Measurements from ENCODE around the gene MSS51.

Gene MSS51

DNA sequence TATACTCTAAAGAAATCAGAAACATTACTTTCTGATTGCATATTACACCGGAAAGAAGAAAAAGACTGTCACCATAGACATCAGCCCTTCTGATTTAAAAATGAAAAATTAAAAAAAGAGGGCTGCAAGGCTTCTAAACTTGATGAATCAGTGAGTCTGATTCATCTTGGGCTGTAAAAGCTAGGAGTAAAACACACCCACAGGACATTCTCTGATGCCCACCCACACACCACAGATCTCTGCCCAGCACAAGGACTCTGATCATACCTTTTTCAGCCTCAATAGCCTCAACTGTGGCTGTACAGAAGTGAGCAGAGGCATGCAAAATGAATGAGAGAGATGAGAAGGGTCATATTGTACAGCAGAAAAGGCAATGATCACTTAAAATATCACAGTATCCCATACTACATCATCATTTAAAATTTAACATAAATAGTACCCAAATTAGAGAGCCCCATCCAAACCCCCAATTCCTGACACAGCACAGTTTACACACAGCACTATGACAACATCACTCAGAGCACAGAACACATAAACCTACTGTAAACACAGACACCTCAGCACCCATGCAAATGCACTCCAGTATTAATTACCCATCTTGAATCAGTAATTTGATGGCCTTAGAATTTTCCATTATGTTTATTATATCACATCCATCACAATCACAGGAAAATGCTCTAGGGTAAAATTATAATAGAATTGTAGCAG, 6.4 kb upstream of the MSS51 start:
- H3K27ac Mint-ChIP-seq = peak overlapping the region; percentile 44
- peaks cover 20 to 24% of the 10 kb centered on the region in 2 donors for H3K36me3 Mint-ChIP-seq

DNA sequence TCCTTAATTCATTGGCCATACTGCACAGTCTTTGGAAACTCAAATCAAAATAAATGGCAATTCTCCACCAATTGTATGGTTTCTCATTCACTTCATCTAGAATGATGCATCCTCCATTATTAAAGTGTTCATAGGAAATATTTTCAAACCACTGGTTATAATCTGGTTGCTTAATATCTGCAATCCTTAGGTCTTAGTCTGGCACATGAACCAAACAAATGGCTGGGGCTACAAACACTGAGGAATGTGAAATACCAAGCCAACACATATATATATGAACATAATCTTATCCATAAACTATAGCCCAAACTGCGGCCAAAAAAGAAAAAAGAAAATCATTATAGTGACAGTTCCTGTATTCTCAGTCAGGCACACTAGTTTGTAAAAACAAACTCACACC, 5.7 kb upstream of the MSS51 start:
- peaks cover 5 to 7% of the 10 kb centered on the region in 2 donors for H3K4me1 Mint-ChIP-seq
- H3K4me3 Mint-ChIP-seq = no peak overlapping the region
- no peaks in the 10 kb centered on the region for H3K9me3 Mint-ChIP-seq
- no peaks in the 10 kb centered on the region for H3K27me3 Mint-ChIP-seq
- DNase-seq (no peak), ATAC-seq (replicated peaks) (no peak)
- no peak overlapping the region for H3K27ac Mint-ChIP-seq
- H3K36me3 Mint-ChIP-seq = peaks cover 16 to 21% of the 10 kb centered on the region in 2 donors

More for the DNA sequence above, 6.4 kb upstream of the MSS51 start:
- DNase-seq = no peak
- Mint-ChIP-seq H3K4me1 (peaks cover 5 to 7% of the 10 kb centered on the region in 2 donors), H3K27me3 (no peaks in the 10 kb centered on the region), H3K9me3 (no peaks in the 10 kb centered on the region), H3K4me3 (no peak overlapping the region)
- no peak for ATAC-seq (replicated peaks)

DNA sequence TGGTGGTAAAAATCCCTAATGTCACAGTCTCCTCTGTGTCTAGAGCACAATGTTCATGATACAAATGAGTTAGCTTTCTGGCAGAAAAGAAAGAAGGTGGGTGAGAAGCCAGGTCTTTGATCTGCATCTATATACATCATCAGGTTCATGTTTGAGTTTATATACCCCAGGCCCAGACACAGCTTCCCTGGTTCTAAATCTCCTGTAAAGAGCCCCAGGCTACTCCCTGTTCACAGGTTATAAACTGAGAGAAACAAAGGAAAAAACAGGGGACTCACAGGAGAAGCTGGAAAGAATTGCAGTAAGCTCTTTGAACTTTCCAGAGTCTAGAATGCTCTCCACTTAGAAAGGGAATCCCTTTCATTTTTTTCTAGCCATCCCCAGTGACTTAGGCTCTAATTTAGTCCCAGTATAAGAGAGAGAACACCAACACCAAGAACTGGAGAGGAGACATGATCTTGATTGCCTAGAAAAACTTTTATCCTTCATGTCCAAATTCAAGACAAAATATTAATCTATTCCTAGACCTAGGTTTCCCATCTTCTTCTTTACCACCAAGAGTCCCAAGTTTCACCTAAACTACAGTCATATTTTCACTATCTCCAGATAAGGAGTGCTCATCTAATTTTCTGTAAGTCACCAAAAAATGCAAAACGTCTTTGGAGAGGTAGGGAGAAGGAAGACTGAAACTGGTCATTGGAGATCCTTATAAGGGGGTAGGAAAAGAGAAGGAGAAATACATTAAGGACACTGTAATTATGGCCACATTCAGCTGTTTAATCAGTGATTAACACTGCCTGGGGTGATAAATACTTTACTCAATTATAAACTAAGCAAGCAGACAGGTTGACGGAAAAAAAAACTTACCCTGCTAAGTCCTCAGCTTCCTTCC, 469 bp downstream of the MSS51 start:
- H3K4me3 Mint-ChIP-seq = no peak overlapping the region
- no peak overlapping the region for H3K27ac Mint-ChIP-seq
- H3K27me3 Mint-ChIP-seq = no peaks in the 10 kb centered on the region
- DNase-seq (no peak), ATAC-seq (replicated peaks) (no peak)
- no peaks in the 10 kb centered on the region for H3K9me3 Mint-ChIP-seq
- no peaks in the 10 kb centered on the region for H3K4me1 Mint-ChIP-seq
- peaks cover 17 to 33% of the 10 kb centered on the region in 2 donors for H3K36me3 Mint-ChIP-seq

DNA sequence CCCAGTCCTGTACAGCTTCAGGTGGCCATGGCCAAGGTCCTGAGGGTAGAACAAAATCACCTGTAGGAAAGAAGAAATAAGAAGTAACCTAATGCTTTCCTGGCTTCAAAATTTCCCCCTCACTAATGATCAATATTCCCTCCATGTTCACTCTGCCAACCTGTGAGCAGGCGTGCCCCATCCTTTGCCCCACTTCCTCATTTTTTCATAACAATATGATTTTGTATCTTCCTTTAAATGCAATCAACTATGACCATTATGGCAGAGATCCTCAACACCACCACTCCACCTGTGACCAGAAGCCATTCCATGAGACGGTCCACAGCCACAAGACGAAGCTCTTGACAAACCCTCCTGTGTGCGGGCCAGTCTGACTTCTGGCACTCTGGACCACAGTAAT, 7.0 kb downstream of the MSS51 start:
- H3K9me3 Mint-ChIP-seq = no peaks in the 10 kb centered on the region
- H3K27ac Mint-ChIP-seq = peak overlapping the region; percentile 39
- DNase-seq (no peak), ATAC-seq (replicated peaks) (peak; percentile 63 to 80)
- H3K27me3 Mint-ChIP-seq = no peaks in the 10 kb centered on the region
- H3K4me1 Mint-ChIP-seq = peaks cover 10 to 14% of the 10 kb centered on the region in 2 donors
- H3K36me3 Mint-ChIP-seq = peaks cover 50 to 63% of the 10 kb centered on the region in 2 donors
- H3K4me3 Mint-ChIP-seq = no peak overlapping the region

DNA sequence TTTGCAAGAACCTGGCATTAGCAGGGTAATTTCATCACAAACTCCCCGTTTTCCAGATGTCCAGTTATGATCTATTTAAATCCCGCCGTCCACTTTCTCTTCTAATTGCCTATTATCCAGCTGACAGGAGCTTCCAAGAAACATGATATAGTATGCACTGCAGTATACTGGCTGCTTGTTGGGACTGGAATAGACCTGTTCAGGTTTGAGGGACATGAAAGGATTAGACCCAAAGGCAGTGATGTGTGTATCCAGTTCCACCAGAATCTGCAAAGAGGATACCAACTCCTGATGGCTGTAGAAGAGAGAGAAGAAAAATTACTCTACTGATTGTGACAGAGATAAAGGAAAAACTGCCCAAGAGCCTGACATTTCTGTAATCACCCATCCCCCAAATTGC, 8.9 kb downstream of the MSS51 start:
- H3K36me3 Mint-ChIP-seq = peaks cover 43 to 61% of the 10 kb centered on the region in 2 donors
- ATAC-seq (replicated peaks) (no peak), DNase-seq (no peak)
- H3K9me3 Mint-ChIP-seq = no peaks in the 10 kb centered on the region
- H3K27me3 Mint-ChIP-seq = no peaks in the 10 kb centered on the region
- H3K27ac Mint-ChIP-seq = no peak overlapping the region
- peaks cover 10 to 14% of the 10 kb centered on the region in 2 donors for H3K4me1 Mint-ChIP-seq
- no peak overlapping the region for H3K4me3 Mint-ChIP-seq

DNA sequence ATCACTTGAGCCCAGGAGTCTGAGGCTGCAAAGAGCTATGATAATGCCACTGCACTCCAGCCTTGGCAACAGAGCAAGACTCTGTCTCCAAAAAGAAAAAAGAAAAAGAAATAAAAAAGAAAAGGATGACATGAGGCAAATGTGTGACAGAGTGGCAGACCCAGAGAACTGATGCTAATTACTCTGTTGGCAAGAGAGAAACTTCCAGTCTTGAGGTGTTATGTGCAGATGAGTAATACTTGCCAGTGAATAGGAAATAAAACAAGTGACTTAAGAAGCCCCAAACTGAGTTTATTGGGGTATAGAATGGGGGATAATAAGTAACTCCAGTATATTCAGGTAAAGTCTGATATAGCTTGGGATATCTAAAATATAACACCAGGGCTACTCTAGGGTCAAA, 10.1 kb downstream of the MSS51 start:
- Mint-ChIP-seq H3K4me1 (peaks cover 10 to 14% of the 10 kb centered on the region in 2 donors), H3K27me3 (no peaks in the 10 kb centered on the region), H3K9me3 (no peaks in the 10 kb centered on the region), H3K27ac (no peak overlapping the region), H3K36me3 (peaks cover 43 to 61% of the 10 kb centered on the region in 2 donors), H3K4me3 (no peak overlapping the region)
- DNase-seq = no peak
- no peak for ATAC-seq (replicated peaks)

DNA sequence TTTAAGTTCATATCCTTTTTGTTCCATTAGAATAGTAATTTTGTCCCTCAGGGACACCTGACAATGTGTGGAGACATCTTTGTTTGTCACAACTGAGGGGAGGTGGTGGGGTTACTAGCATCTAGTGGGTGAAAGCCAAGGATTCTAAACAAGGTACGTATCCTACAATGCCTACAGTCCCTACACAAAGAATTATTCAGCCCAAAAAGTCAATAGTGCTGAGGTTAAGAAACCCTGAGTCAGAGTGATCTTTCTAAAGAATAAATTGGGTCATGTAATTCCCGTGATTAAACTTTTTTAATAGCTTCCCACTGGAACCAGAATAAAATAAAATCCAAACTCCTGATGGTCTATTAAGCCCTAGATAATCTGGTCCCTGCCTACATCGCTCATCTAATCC, 16.8 kb downstream of the MSS51 start:
- no peaks in the 10 kb centered on the region for H3K9me3 Mint-ChIP-seq
- DNase-seq (no peak), ATAC-seq (replicated peaks) (no peak)
- peaks cover 4 to 19% of the 10 kb centered on the region in 2 donors for H3K36me3 Mint-ChIP-seq
- H3K27ac Mint-ChIP-seq = no peak overlapping the region
- H3K27me3 Mint-ChIP-seq = no peaks in the 10 kb centered on the region
- H3K4me3 Mint-ChIP-seq = no peak overlapping the region
- peaks cover 10 to 28% of the 10 kb centered on the region in 2 donors for H3K4me1 Mint-ChIP-seq

DNA sequence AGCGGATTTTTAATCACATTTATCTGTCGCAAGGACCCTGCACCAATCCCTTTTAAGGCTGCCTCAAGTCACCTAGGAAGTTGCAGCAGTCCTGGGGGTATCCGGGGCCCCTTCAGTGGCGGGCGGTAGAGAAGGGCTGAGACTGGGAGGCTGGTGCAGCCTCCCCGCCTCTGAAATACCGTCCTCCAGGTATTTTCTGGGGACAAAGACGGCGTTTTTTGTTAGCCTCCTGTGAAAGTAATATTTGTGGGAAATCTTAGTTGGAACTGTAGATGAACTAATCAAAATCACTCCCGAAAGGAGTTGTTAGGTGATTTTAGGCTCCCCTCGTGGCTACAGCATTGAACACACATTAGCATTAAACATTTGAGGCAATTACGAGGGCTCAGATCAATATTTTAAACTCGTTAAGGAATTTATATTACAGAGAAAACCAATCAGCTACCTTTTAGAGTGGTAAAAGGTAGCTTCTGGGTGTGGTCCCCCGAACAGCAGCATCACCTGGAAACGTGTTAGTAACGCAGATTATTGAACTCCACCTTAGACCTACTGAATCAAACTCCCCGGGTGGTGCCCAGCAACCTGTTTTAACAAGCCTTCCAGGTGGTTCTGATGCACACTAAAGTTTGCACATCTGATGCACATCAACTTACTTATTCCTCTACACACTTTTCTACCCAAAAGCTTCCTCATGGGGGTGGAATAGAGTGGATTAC, 19.0 kb downstream of the MSS51 start:
- peak overlapping the region; percentile 97 to 98 for H3K4me3 Mint-ChIP-seq
- ATAC-seq (replicated peaks) = peak in 1 of 2 donors; percentile 42
- H3K36me3 Mint-ChIP-seq = peaks cover 11 to 34% of the 10 kb centered on the region in 2 donors
- H3K27me3 Mint-ChIP-seq = no peaks in the 10 kb centered on the region
- H3K4me1 Mint-ChIP-seq = peaks cover 19 to 50% of the 10 kb centered on the region in 2 donors
- no peak for DNase-seq
- H3K27ac Mint-ChIP-seq = peak overlapping the region; percentile 99
- no peaks in the 10 kb centered on the region for H3K9me3 Mint-ChIP-seq

DNA sequence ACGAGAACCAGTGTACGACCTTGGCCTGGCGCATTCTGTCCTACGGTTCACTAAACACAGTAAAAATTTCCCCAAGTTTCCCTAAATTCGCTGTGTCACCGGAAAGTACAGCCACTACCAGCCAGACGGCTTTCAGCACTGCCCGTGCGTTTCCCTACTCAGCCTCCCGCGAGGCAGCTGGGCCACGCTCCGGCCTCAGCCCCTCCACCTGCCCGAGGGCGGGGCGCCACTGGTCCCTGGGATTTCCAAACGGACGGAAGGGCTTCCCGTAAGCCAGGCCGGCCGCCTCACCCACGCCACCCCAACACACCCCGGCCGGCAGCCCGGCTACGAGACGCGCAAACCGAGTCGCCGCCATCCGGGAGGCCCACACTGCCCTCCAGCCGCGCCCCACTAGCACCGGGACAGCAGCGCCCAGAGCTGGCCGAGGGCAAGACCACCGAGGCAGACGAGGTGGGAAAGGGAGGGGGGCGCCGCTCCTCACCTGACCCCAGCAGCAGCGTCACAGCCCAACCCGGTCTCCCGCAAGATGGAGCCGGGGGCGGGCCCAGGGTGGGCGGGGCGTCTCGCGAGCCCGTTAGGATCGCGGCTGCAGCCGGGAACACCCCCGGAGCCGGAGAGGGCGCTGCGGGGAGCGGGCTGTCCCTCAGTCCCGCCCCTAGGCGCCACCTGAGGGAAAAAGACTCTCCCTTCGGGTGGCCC, 19.7 kb downstream of the MSS51 start, which contains the start of gene ANXA7:
TSS of gene ANXA7 (minus strand) at position 531 of the 702 bp plus-strand sequence. CDS start 13,202 bp downstream, outside the sequence.
- peaks cover 25 to 57% of the 10 kb centered on the region in 2 donors for H3K4me1 Mint-ChIP-seq

DNA sequence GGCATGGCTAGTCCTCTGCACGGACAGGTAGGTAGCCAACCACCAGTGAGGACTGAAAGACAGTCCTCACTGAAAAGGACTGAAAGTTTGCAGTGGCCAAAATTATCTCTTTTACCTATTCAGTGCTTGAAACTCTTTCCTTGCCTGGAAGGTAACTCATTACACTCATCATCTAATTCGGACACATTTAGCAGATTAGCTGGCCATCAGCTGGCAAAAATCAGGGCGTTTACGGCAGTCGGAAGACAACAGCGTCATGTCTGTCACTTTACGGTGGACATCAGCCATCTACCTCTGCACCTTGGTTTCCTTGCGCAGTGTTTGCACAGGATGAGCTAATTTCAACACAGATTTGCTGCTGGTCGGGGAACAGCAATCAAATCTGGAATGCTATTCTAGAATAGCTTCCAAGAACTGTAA, 20.2 kb downstream of the MSS51 start:
- peak overlapping the region; percentile 97 to 98 for H3K4me3 Mint-ChIP-seq
- H3K4me1 Mint-ChIP-seq = peaks cover 25 to 60% of the 10 kb centered on the region in 2 donors
- H3K36me3 Mint-ChIP-seq = peaks cover 15 to 40% of the 10 kb centered on the region in 2 donors
- peak; percentile 54 to 57 for ATAC-seq (replicated peaks)
- H3K27ac Mint-ChIP-seq = peak overlapping the region; percentile 99
- DNase-seq = no peak
- no peaks in the 10 kb centered on the region for H3K9me3 Mint-ChIP-seq
- no peaks in the 10 kb centered on the region for H3K27me3 Mint-ChIP-seq

More for the DNA sequence above, 19.7 kb downstream of the MSS51 start, which contains the start of gene ANXA7:
- no peaks in the 10 kb centered on the region for H3K9me3 Mint-ChIP-seq
- DNase-seq (peak; percentile 90), ATAC-seq (replicated peaks) (peak; percentile 88 to 92)
- peak within 1 kb of the TSS; percentile 97 to 98 for H3K4me3 Mint-ChIP-seq
- H3K36me3 Mint-ChIP-seq = peaks cover 14 to 40% of the 10 kb centered on the region in 2 donors
- no peaks in the 10 kb centered on the region for H3K27me3 Mint-ChIP-seq
- peak within 1 kb of the TSS; percentile 99 for H3K27ac Mint-ChIP-seq

DNA sequence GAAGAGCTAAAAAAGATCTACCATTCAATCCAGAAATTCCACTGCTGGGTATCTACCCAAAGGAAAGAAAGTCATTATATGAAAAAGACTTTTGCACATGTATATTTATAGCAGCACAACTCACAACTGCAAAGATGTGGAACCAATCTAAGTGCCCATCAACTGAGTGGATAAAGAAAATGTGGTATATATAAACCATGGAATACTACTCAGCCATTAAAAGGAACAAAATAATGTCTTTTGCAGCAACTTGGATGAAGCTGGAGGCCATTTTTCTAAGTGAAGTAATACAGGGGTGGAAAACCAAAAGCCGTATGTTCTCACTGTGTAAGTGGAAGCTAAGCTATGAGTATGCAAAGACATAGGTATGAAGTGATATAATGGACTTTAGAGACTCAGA, 22.5 kb downstream of the MSS51 start:
- H3K36me3 Mint-ChIP-seq = peaks cover 27 to 59% of the 10 kb centered on the region in 2 donors
- peak overlapping the region in 1 of 2 donors; percentile 13 for H3K4me3 Mint-ChIP-seq
- ATAC-seq (replicated peaks) = no peak
- H3K27ac Mint-ChIP-seq = no peak overlapping the region
- peaks cover 34 to 78% of the 10 kb centered on the region in 2 donors for H3K4me1 Mint-ChIP-seq
- H3K27me3 Mint-ChIP-seq = no peaks in the 10 kb centered on the region
- DNase-seq = no peak
- no peaks in the 10 kb centered on the region for H3K9me3 Mint-ChIP-seq

DNA sequence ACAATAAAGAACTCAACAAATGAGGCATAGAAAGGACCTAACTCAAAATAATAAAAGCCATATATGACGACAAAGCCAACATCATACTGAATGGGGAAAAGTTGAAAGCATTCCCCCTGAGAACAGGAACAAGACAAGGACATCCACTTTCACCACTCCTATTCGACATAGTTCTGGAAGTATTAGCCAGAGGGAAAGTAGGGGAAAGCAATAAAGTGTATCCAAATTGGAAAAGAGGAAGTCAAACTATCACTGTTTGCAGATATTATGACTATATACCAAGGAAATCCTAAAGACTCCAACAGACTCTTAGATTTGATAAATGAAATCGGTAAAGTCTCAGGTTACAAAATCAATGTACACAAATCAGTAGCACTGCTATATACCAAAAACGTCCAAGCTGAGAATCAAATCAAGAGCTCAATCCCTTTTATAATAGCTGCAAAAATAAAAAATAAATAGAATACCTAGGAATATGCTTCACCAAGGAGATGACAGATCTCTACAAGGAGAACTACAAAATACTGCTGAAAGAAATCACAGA, 24.3 kb downstream of the MSS51 start:
- DNase-seq = no peak
- ATAC-seq (replicated peaks) = no peak
- peaks cover 29 to 70% of the 10 kb centered on the region in 2 donors for H3K4me1 Mint-ChIP-seq
- H3K27me3 Mint-ChIP-seq = no peaks in the 10 kb centered on the region
- H3K27ac Mint-ChIP-seq = no peak overlapping the region
- H3K9me3 Mint-ChIP-seq = no peaks in the 10 kb centered on the region
- H3K4me3 Mint-ChIP-seq = no peak overlapping the region
- H3K36me3 Mint-ChIP-seq = peaks cover 27 to 63% of the 10 kb centered on the region in 2 donors

DNA sequence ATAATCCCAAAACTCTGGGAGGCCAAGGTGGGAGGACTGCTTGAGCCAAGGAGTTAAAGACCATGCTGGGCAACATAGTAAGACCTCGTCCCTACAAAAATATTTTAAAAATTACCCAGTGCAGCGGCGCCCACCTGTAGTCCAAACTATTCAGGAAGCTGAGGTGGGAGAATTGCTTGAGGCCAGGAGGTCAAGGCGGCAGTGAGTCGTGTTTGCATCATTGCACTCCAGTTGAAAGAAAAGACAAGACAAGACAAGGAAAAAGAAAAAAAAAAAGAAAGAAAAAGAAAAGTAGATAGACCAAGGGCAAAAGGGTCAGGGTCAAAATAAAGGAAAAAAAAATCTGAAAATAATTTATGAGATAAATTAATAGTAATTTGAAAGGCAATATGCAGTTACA, 25.3 kb downstream of the MSS51 start:
- Mint-ChIP-seq H3K27me3 (no peaks in the 10 kb centered on the region), H3K4me3 (no peak overlapping the region), H3K36me3 (peaks cover 27 to 61% of the 10 kb centered on the region in 2 donors), H3K9me3 (no peaks in the 10 kb centered on the region), H3K4me1 (peaks cover 30 to 69% of the 10 kb centered on the region in 2 donors), H3K27ac (no peak overlapping the region)
- ATAC-seq (replicated peaks) (no peak), DNase-seq (no peak)
